ENCODE data around the gene ENPP6. TPM values are rescaled to one million over a fixed set of nuclear protein-coding genes. Genes with fewer than 3 reads are reported as not detected.

The ENPP6 gene
- total RNA-seq, 1 donor from 2014 or later = not detected

DNA sequence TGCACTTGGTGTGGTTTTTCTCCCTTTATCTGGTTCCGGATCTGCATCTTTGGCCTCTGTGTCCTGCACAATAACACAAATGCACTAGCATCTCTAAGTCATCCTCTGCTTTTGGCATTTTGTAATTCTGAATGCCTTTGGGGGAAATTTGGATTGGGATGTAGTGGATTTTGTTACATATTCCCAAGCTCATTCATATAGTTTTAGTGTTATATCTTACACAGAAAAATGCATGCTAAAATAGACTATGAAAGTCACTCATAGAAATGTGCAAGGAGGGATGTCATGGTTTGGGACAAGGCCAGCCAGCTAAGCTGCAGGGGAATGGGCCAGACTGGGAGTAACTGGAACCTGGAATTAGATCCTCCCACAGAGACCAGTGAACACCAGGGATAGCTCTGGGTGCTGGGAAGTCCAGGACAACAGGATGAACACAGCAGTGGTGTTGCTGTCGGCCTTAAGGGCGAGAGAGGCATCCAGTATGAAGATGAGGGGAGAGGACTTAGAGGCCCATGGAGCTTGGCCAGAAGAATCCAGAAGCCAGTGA, 20.1 kb downstream of the ENPP6 start:
- Histone ChIP-seq H3K4me1 (no peaks in the 10 kb centered on the region), H3K4me3 (no peak overlapping the region), H3K36me3 (no peaks in the 10 kb centered on the region), H3K9me3 (replicated peaks) (no peaks in the 10 kb centered on the region), H3K27me3 (ENCODE audit: low read depth) (no peaks in the 10 kb centered on the region), H3K27ac (replicated peaks) (no peak overlapping the region)
- TF ChIP-seq, protein P1, sequence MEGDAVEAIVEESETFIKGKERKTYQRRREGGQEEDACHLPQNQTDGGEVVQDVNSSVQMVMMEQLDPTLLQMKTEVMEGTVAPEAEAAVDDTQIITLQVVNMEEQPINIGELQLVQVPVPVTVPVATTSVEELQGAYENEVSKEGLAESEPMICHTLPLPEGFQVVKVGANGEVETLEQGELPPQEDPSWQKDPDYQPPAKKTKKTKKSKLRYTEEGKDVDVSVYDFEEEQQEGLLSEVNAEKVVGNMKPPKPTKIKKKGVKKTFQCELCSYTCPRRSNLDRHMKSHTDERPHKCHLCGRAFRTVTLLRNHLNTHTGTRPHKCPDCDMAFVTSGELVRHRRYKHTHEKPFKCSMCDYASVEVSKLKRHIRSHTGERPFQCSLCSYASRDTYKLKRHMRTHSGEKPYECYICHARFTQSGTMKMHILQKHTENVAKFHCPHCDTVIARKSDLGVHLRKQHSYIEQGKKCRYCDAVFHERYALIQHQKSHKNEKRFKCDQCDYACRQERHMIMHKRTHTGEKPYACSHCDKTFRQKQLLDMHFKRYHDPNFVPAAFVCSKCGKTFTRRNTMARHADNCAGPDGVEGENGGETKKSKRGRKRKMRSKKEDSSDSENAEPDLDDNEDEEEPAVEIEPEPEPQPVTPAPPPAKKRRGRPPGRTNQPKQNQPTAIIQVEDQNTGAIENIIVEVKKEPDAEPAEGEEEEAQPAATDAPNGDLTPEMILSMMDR (IDR thresholded peaks at IDR 0.05; ENCODE audit: borderline replicate concordance) = no peak
- intact Hi-C loops (cut with micrococcal nuclease) = no loop called here
- DNase-seq = no peak

DNA sequence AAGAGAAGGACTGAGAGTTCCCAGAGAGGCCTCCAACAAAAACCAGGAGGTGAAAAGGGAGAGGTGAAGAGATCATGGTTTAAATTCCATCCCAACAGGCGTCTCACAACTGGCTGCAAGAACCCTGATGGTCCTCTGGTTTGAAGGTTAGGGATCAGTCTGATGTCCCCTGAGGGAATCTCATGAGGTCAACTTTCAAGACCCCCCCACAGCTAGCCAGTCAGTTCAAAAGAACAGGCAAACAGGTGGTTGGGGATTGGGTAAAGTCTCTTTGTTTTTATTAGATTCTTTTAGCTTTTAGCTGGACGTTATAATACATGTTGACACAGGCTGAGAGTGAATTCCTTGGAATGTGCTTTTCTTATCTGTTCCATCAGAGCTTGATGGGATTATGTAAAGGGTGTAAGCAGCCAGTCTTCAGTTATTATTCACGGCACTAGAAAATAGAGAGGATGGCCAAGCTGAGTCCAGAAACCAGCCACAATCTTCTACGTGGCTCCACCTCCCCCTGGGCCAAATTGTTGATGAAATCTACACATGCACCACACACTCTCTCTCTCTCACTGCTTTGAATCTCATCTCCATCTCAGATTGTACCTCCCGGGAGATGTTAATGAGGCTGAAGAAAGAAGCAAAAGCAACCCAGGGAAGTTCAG, 20.8 kb downstream of the ENPP6 start:
- Histone ChIP-seq H3K4me1 (no peaks in the 10 kb centered on the region), H3K27me3 (ENCODE audit: low read depth) (no peaks in the 10 kb centered on the region), H3K9me3 (replicated peaks) (no peaks in the 10 kb centered on the region), H3K4me3 (no peak overlapping the region), H3K36me3 (no peaks in the 10 kb centered on the region), H3K27ac (replicated peaks) (no peak overlapping the region)
- TF ChIP-seq, protein P1 (IDR thresholded peaks at IDR 0.05; ENCODE audit: borderline replicate concordance) = no peak
- no peak for DNase-seq
- intact Hi-C loops (cut with micrococcal nuclease) = no loop called here

DNA sequence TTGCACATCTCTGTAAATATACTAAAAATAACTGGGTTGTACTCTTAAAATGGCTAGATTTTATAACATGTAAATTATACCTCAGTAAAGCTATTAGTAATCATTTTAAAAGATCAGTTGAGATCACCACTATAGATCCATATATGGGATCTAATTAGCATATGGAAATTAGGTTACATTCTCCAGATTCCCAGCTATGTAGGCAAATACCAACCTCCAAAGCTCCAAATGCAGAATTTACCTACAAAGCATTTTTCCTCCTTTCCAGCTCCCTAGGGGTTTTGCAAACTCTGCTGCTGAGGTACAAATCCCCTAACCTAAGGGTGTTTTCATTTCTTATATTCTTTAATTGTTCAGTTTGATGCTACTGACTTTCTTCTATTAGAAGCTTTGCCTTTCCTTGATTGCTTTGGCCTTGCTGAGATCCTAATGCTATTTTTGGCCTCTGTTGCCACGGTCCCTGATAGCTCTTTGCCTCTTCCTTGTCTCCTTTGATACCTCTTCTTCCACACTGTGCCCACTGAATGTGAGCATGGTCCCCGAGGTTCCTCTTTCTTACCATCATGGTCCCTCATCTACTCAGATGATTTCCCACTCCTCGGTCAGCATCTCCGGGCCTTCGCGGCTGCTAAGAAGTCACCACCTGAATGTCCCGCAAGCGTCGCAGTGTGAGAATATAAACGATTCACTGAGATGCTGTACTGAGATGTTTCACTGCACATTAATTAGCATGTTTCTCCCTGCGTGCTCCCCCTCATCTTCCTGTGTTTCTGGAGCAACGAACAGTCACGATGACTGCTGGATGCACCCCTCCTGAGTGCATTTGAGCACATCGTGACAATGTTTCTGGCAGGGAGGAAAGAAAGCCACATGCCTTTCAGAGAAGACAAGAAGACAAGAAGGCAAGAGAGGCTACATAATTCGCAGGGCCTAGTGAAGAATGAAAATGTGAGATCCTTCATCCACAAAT, 23.8 kb downstream of the ENPP6 start:
- intact Hi-C loops (cut with micrococcal nuclease) = no loop called here
- no peak for DNase-seq

DNA sequence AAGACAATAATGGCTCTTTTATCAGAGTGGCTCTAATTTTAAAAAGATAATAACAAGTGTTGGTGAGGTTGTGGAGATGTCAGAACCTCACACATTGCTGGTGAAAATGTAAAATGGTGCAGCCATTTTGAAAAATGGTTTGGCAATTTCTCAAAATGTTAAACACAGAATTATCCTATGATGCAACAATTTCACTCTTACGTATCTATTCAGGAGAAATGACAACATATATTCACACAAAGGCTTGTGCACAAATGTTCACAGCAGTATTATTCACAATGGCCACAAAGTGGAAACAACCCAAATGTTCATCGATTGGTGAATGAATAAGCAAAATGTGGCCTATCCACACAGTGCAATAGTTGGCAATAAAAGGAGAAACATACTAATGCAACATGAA, 24.7 kb downstream of the ENPP6 start:
- intact Hi-C loops (cut with micrococcal nuclease) = no loop called here
- TF ChIP-seq, protein P1 (IDR thresholded peaks at IDR 0.05; ENCODE audit: borderline replicate concordance) = no peak
- Histone ChIP-seq H3K36me3 (no peaks in the 10 kb centered on the region), H3K9me3 (replicated peaks) (no peaks in the 10 kb centered on the region), H3K4me3 (no peak overlapping the region), H3K27ac (replicated peaks) (no peak overlapping the region), H3K4me1 (no peaks in the 10 kb centered on the region), H3K27me3 (ENCODE audit: low read depth) (no peaks in the 10 kb centered on the region)
- no peak for DNase-seq

More for the DNA sequence above, 23.8 kb downstream of the ENPP6 start:
- no peaks in the 10 kb centered on the region for H3K9me3 ChIP-seq (replicated peaks)
- no peak overlapping the region for H3K4me3 ChIP-seq
- no peaks in the 10 kb centered on the region for H3K36me3 ChIP-seq
- H3K27me3 ChIP-seq (ENCODE audit: low read depth) = no peaks in the 10 kb centered on the region
- TF ChIP-seq, protein P1 (IDR thresholded peaks at IDR 0.05; ENCODE audit: borderline replicate concordance) = no peak
- H3K4me1 ChIP-seq = no peaks in the 10 kb centered on the region
- H3K27ac ChIP-seq (replicated peaks) = no peak overlapping the region

DNA sequence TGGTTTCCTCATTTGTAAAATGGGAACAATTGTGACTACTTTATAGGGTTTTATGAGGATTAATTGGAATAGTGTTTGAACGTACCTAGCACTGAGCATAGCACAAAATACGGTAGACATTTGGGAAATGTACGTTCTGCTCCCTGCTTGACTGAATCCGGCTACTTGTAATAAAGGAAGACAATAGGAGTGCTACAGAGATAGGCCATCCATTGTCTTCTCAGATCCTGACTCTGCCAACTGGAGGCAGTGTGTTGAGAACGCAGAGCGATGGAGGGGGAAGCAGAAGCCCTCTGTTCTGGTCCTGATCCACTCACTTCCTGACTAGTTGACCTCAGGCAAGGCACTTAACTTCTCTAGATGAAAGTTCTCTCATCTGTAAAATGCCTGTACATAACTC, 26.4 kb downstream of the ENPP6 start:
- no peaks in the 10 kb centered on the region for H3K27me3 ChIP-seq (ENCODE audit: low read depth)
- H3K4me1 ChIP-seq = no peaks in the 10 kb centered on the region
- no peak overlapping the region for H3K27ac ChIP-seq (replicated peaks)
- H3K36me3 ChIP-seq = no peaks in the 10 kb centered on the region
- intact Hi-C loops (cut with micrococcal nuclease) = no loop called here
- TF ChIP-seq, protein P1 (IDR thresholded peaks at IDR 0.05; ENCODE audit: borderline replicate concordance) = no peak
- no peaks in the 10 kb centered on the region for H3K9me3 ChIP-seq (replicated peaks)
- DNase-seq = no peak
- H3K4me3 ChIP-seq = no peak overlapping the region
